ENCODE results near the gene TAS2R30. TPM values are rescaled to one million over a fixed set of nuclear protein-coding genes. Genes with fewer than 3 reads are reported as not detected.

TAS2R30 gene
- total and polyA plus RNA-seq, 2 donors (not counting 1 experiment from before 2014, with no cell fraction given) = 0.08 to 4.0 TPM

- TF ChIP-seq CTCF (conservative IDR thresholded peaks at IDR 0.05 in 1 of 2, IDR thresholded peaks at IDR 0.05 in 1 of 2; ENCODE audit: low read depth in 1 of 2, low read length in 2 of 2) = no peak
- no peak for TF ChIP-seq EZH2 (IDR thresholded peaks at IDR 0.05; ENCODE audit: low read length, missing control alignments)
- Histone ChIP-seq H3K4me2 (ENCODE audit: extremely low read depth, insufficient read depth, low read length) (no peak overlapping the region), H3K79me2 (ENCODE audit: control insufficient read depth, insufficient read depth, low read length) (peaks cover 4% of the 10 kb centered on the region)
Observed at GRCh38 chr12:11147420-11147819, 13.0 kb upstream of the TAS2R30 start.

GRCh38 chr12:11144297-11144696 is 9.9 kb upstream of the TAS2R30 start:
- Histone ChIP-seq H3K9ac (ENCODE audit: insufficient read depth, low read length) (no peak overlapping the region), H4K20me1 (ENCODE audit: control insufficient read depth, extremely low read depth, insufficient read depth, low read length) (no peaks in the 10 kb centered on the region), H3K4me3 (replicated peaks in 1 of 4; ENCODE audit: control extremely low read depth in 1 of 4, insufficient read depth in 1 of 4, low read depth in 3 of 4, low read length in 4 of 4) (no peak overlapping the region), H3K4me2 (ENCODE audit: extremely low read depth, insufficient read depth, low read length) (no peak overlapping the region), H3K4me1 (ENCODE audit: control insufficient read depth, extremely low read depth, insufficient read depth, low read length) (no peaks in the 10 kb centered on the region), H3K9me3 (ENCODE audit: control insufficient read depth, insufficient read depth, low read depth, low read length) (no peaks in the 10 kb centered on the region), H3K27ac (ENCODE audit: insufficient read depth, low read length) (no peak overlapping the region), H3K36me3 (ENCODE audit: control insufficient read depth, insufficient read depth, low read length) (no peaks in the 10 kb centered on the region), H2AFZ (ENCODE audit: low read length) (no peak overlapping the region), H3K79me2 (ENCODE audit: control insufficient read depth, insufficient read depth, low read length) (peaks cover 6% of the 10 kb centered on the region), H3K27me3 (ENCODE audit: control insufficient read depth, insufficient read depth, low read length) (no peaks in the 10 kb centered on the region)
- TF ChIP-seq CTCF (conservative IDR thresholded peaks at IDR 0.05 in 1 of 2, IDR thresholded peaks at IDR 0.05 in 1 of 2; ENCODE audit: low read depth in 1 of 2, low read length in 2 of 2) (no peak), EZH2 (IDR thresholded peaks at IDR 0.05; ENCODE audit: low read length, missing control alignments) (no peak)
- DNase-seq (ENCODE audit: low read depth in 2 of 2) = no peak

More at GRCh38 chr12:11147420-11147819, 13.0 kb upstream of the TAS2R30 start:
- Histone ChIP-seq H3K27me3 (ENCODE audit: control insufficient read depth, insufficient read depth, low read length) (no peaks in the 10 kb centered on the region), H3K4me3 (replicated peaks in 1 of 4; ENCODE audit: control extremely low read depth in 1 of 4, insufficient read depth in 1 of 4, low read depth in 3 of 4, low read length in 4 of 4) (no peak overlapping the region), H3K27ac (ENCODE audit: insufficient read depth, low read length) (no peak overlapping the region), H4K20me1 (ENCODE audit: control insufficient read depth, extremely low read depth, insufficient read depth, low read length) (no peaks in the 10 kb centered on the region), H3K4me1 (ENCODE audit: control insufficient read depth, extremely low read depth, insufficient read depth, low read length) (no peaks in the 10 kb centered on the region), H3K9me3 (ENCODE audit: control insufficient read depth, insufficient read depth, low read depth, low read length) (no peaks in the 10 kb centered on the region), H3K36me3 (ENCODE audit: control insufficient read depth, insufficient read depth, low read length) (no peaks in the 10 kb centered on the region), H3K9ac (ENCODE audit: insufficient read depth, low read length) (no peak overlapping the region), H2AFZ (ENCODE audit: low read length) (no peak overlapping the region)
- DNase-seq (ENCODE audit: low read depth in 2 of 2) = no peak

GRCh38 chr12:11143352-11143751 is 8.9 kb upstream of the TAS2R30 start:
- Histone ChIP-seq H3K27ac (ENCODE audit: insufficient read depth, low read length) (no peak overlapping the region), H3K9me3 (ENCODE audit: control insufficient read depth, insufficient read depth, low read depth, low read length) (no peaks in the 10 kb centered on the region), H3K79me2 (ENCODE audit: control insufficient read depth, insufficient read depth, low read length) (peaks cover 6% of the 10 kb centered on the region), H3K4me3 (replicated peaks in 1 of 4; ENCODE audit: control extremely low read depth in 1 of 4, insufficient read depth in 1 of 4, low read depth in 3 of 4, low read length in 4 of 4) (no peak overlapping the region), H4K20me1 (ENCODE audit: control insufficient read depth, extremely low read depth, insufficient read depth, low read length) (no peaks in the 10 kb centered on the region), H3K9ac (ENCODE audit: insufficient read depth, low read length) (no peak overlapping the region), H3K36me3 (ENCODE audit: control insufficient read depth, insufficient read depth, low read length) (no peaks in the 10 kb centered on the region), H2AFZ (ENCODE audit: low read length) (no peak overlapping the region), H3K4me1 (ENCODE audit: control insufficient read depth, extremely low read depth, insufficient read depth, low read length) (no peaks in the 10 kb centered on the region), H3K27me3 (ENCODE audit: control insufficient read depth, insufficient read depth, low read length) (no peaks in the 10 kb centered on the region), H3K4me2 (ENCODE audit: extremely low read depth, insufficient read depth, low read length) (no peak overlapping the region)
- no peak for DNase-seq (ENCODE audit: low read depth in 2 of 2)
- no peak for TF ChIP-seq EZH2 (IDR thresholded peaks at IDR 0.05; ENCODE audit: low read length, missing control alignments)
- TF ChIP-seq CTCF (conservative IDR thresholded peaks at IDR 0.05 in 1 of 2, IDR thresholded peaks at IDR 0.05 in 1 of 2; ENCODE audit: low read depth in 1 of 2, low read length in 2 of 2) = no peak
